Breast epithelium (tissue), 4 donors: ENCODE data around the gene KIAA0232. TPM values are rescaled to one million over a fixed set of nuclear protein-coding genes. Genes with fewer than 3 reads are reported as not detected.
A peak's percentile ranks its signal among the peaks of the same experiment; 100 is the strongest.

Source experiments
- DNase-seq, 2 donors: peaks; one replicate each; pipeline ENCODE4 v3.0.0-alpha.2; 2019; ENCODE audit warnings: low spot score in 2 of 2
- H3K27ac ChIP-seq, 2 donors: fragments of 200-600 bp; sonication (generic) in 1 of 2; one replicate each; pipeline ENCODE4 v1.5.1; 2016 to 2019; ENCODE audit warnings: mild to moderate bottlenecking in 1 of 2
- H3K27me3 ChIP-seq, 2 donors: fragments of 200-600 bp; sonication (generic) in 1 of 2; one replicate each; pipeline versions ENCODE4 v1.5.1 to v1.6.0; 2017 to 2019; ENCODE audit warnings: control low read depth in 1 of 2, mild to moderate bottlenecking in 1 of 2
- H3K36me3 ChIP-seq: fragments of 200-600 bp; one replicate; pipeline ENCODE4 v1.5.1; 2019
- H3K4me1 ChIP-seq, 2 donors: fragments of 200-600 bp; sonication (generic); one replicate each; pipeline ENCODE4 v1.5.1; 2016 to 2019; ENCODE audit warnings: control low read depth in 1 of 2
- H3K4me3 ChIP-seq, 3 donors: fragments of 200-600 bp; sonication (generic); 1 replicate in 2 of 3; 2 replicates in 1 of 3; pipeline ENCODE4 v1.5.1; 2016 to 2019; ENCODE audit warnings: mild to moderate bottlenecking in 3 of 3, moderate library complexity in 2 of 3
- H3K9me3 ChIP-seq, 2 donors: fragments of 200-600 bp; sonication (generic) in 1 of 2; one replicate each; pipeline ENCODE4 v1.5.1; 2016 to 2019; ENCODE audit warnings: control low read depth in 1 of 2
- POLR2A ChIP-seq: fragments of 450-650 bp; IDR thresholded peaks from one replicate; pipeline ENCODE4 v1.6.1; 2016; ENCODE audit warnings: antibody characterized with exemption, mild to moderate bottlenecking, moderate library complexity
- POLR2AphosphoS5 ChIP-seq, 3 donors: sonication (generic); formaldehyde crosslinking; IDR thresholded peaks; one replicate each; pipeline ENCODE4 v1.6.1; 2017; ENCODE audit warnings: antibody characterized with exemption in 3 of 3
- intact Hi-C: fragments of 100-400 bp; cut with DNase I; formaldehyde crosslinking; loops from one replicate; pipeline ENCODE4 v1.15.1; 2023; ENCODE audit warnings: low total_unique reads
- total RNA-seq, 3 donors: library from RNA; depleted of rRNA; stranded (reverse); fragments of >200 nt; gene quantifications; one replicate each; pipeline ENCODE4 v1.1.0, GENCODE V29; 2016
- TF ChIP-seq, protein P1 (sequence below), 3 donors: fragments of 450-650 bp; IDR thresholded peaks; one replicate each; pipeline ENCODE4 v1.5.1; 2016 to 2017; ENCODE audit warnings: antibody characterized with exemption in 3 of 3, mild to moderate bottlenecking in 3 of 3, moderate library complexity in 3 of 3

The KIAA0232 gene
- total RNA-seq, 3 donors from 2014 or later: 31.5 to 40.8 (median 31.7) TPM

DNA sequence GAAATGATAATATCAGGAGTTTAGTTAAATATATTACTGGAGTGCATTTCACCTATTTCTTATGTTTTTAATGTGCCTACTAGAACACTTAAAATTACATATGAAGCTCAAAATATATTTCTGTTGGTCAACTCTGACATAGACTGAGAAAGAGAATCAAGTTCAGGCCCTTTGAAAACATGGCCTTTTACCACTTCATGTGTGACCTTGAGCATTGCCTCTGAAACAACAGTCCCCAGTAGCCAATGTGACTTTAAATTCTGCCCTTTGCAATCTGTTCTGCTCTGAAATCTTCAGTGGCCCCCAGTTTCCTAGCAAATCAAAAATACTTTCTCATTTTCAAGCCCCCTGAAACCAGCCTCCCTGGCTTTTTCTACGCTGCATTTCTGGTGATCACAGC, 77.0 kb downstream of the KIAA0232 start:
- intact Hi-C loops: no loop called here
- H3K9me3 ChIP-seq: no peaks in the 10 kb centered on the region
- no peaks in the 10 kb centered on the region for H3K4me1 ChIP-seq
- no peak for DNase-seq
- H3K36me3 ChIP-seq: peaks cover 5% of the 10 kb centered on the region
- no peaks in the 10 kb centered on the region for H3K27me3 ChIP-seq
- TF ChIP-seq POLR2AphosphoS5 (IDR thresholded peaks at IDR 0.05): no peak
- H3K27ac ChIP-seq: no peak overlapping the region
- H3K4me3 ChIP-seq: no peak overlapping the region

DNA sequence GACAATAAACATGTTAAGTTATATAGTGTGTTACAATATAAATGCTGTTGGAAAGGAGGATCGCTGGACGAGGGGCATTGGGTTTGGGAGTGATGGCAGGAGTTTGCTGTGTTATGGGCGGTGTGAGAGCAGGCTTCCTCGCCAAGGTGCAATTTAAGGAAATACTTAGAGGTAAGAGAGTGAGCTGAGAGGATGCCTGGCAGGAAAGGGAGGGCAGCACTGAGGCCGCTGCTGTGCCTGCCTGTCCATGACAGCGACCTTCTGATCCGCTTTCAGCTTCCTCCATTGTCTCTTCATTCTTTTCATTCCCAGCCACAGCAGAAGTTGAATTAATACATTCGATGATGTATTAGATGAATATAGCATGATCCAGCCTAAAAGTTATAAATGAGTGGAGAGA, 85.9 kb downstream of the KIAA0232 start:
- intact Hi-C loops: no loop called here
- TF ChIP-seq POLR2A: no peak
- TF ChIP-seq, protein P1, sequence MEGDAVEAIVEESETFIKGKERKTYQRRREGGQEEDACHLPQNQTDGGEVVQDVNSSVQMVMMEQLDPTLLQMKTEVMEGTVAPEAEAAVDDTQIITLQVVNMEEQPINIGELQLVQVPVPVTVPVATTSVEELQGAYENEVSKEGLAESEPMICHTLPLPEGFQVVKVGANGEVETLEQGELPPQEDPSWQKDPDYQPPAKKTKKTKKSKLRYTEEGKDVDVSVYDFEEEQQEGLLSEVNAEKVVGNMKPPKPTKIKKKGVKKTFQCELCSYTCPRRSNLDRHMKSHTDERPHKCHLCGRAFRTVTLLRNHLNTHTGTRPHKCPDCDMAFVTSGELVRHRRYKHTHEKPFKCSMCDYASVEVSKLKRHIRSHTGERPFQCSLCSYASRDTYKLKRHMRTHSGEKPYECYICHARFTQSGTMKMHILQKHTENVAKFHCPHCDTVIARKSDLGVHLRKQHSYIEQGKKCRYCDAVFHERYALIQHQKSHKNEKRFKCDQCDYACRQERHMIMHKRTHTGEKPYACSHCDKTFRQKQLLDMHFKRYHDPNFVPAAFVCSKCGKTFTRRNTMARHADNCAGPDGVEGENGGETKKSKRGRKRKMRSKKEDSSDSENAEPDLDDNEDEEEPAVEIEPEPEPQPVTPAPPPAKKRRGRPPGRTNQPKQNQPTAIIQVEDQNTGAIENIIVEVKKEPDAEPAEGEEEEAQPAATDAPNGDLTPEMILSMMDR (IDR thresholded peaks at IDR 0.05): no peak
- Histone ChIP-seq H3K27me3 (no peaks in the 10 kb centered on the region), H3K9me3 (no peaks in the 10 kb centered on the region), H3K4me1 (no peaks in the 10 kb centered on the region), H3K4me3 (no peak overlapping the region), H3K36me3 (peaks cover 2% of the 10 kb centered on the region), H3K27ac (no peak overlapping the region)
- no peak for DNase-seq

DNA sequence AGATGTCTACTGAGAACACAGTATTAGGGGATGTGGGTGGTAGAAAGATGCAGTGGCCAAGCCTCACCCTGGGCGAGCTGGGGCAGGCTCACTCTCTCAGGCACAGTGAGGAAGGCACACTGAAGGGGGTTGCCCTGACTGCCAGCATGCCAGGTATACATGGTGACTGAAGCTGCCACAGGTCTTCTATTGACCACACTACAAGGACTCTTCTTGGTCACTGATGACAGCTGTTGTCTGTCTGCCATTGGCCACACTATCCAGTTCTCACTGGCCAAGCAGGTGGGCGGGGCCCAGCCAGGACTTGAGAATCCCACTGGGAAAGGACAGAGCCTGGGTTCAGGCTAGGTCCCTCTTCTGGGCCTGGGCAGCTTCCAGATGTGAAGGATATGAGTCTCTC, 87.4 kb downstream of the KIAA0232 start:
- intact Hi-C loops: no loop called here
- H3K36me3 ChIP-seq: peaks cover 2% of the 10 kb centered on the region
- TF ChIP-seq POLR2A: no peak
- no peak for TF ChIP-seq POLR2AphosphoS5 (IDR thresholded peaks at IDR 0.05)
- TF ChIP-seq, protein P1 (IDR thresholded peaks at IDR 0.05): no peak
- no peaks in the 10 kb centered on the region for H3K4me1 ChIP-seq
- H3K27ac ChIP-seq: peak overlapping the region in 1 of 2 donors; percentile 28
- H3K27me3 ChIP-seq: no peaks in the 10 kb centered on the region
- H3K9me3 ChIP-seq: no peaks in the 10 kb centered on the region
- no peak overlapping the region for H3K4me3 ChIP-seq
- DNase-seq: no peak

DNA sequence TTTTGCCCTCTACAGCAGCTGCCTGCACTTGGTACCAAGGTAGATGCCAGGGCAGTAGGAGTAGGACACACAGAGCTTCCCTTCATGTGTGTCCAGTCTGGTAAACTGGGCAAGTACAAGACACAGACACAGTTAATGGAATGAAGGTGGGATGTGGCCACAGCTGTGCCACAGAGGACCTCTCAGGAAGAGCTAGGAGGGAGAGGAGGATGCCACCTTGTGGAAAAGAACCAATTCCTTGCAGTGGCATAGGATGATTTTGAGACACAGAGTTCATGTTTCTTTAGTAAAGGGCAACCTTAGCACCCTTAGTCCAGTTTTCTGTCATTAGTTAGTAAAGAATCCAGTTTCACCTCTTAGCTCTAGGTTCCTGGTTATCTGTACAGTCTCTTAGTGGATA, 90.8 kb downstream of the KIAA0232 start:
- no peaks in the 10 kb centered on the region for H3K9me3 ChIP-seq
- H3K4me1 ChIP-seq: no peaks in the 10 kb centered on the region
- H3K4me3 ChIP-seq: no peak overlapping the region
- H3K36me3 ChIP-seq: peaks cover 2% of the 10 kb centered on the region
- no peak for TF ChIP-seq POLR2A
- TF ChIP-seq, protein P1 (IDR thresholded peaks at IDR 0.05): no peak
- TF ChIP-seq POLR2AphosphoS5 (IDR thresholded peaks at IDR 0.05): no peak
- DNase-seq: no peak
- intact Hi-C loops: no loop called here
- no peaks in the 10 kb centered on the region for H3K27me3 ChIP-seq
- H3K27ac ChIP-seq: no peak overlapping the region

DNA sequence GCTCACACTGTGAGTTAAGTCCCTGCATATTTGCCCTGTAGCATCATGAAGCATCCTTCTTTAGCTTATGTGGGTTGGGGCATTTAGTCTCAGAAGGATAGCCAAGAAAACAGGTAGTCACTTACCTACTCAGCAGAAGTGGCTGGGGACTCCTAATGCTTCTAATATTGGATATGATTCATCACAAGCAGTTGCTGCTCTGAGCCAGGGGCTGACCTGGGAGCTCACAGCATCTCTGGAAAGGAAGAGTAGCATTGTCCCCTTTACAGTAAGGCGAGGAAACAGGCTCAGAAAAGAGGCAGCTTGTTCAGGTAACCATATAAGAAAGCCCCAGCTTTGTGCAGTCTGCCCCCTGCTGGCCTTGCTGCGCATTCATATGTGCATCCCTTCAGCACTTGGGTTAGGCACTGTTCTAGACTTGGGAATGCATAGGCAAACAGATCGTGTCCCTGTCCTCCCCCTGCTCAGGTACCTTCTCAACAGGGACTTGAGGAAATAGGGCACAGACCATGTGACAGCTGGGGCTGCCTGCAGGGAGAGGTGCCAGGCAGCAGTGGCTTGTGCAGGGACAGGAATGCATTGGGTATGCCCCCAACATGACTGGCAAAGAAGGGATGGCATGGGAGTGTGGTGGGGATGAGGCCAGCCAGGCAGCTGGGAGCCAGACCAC, 91.4 kb downstream of the KIAA0232 start:
- peak; percentile 51 to 68 for DNase-seq
- H3K9me3 ChIP-seq: no peaks in the 10 kb centered on the region
- peaks cover 2% of the 10 kb centered on the region for H3K36me3 ChIP-seq
- no peaks in the 10 kb centered on the region for H3K27me3 ChIP-seq
- H3K4me3 ChIP-seq: no peak overlapping the region
- no peak overlapping the region for H3K27ac ChIP-seq
- no peaks in the 10 kb centered on the region for H3K4me1 ChIP-seq
- TF ChIP-seq POLR2A (no peak), POLR2AphosphoS5 (IDR thresholded peaks at IDR 0.05) (no peak)
- TF ChIP-seq, protein P1 (IDR thresholded peaks at IDR 0.05): peak; percentile 49 to 71 (median 71)
- intact Hi-C loops: no loop called here
